Mucosa of gallbladder (tissue), 1 donor: ENCODE data around the gene LRRC75A. TPM values are rescaled to one million over a fixed set of nuclear protein-coding genes. Genes with fewer than 3 reads are reported as not detected.
"Not testable (repeated sequence)": the region's sequence is repeated elsewhere in the genome, so short reads cannot be mapped to it uniquely, and the experiment has no call there.

Source experiments
- DNase-seq: peaks from one replicate; pipeline ENCODE4 v3.0.0-alpha.2; 2020; ENCODE audit warnings: low spot score
- total RNA-seq: library from RNA; stranded (reverse); gene quantifications from one replicate; pipeline ENCODE4 v1.2.1, GENCODE V29; 2021
- donor health status: DM: no; HTN: no; CAD: no.

Gene LRRC75A
- total RNA-seq, 1 donor from 2014 or later = 7.0 TPM

DNA sequence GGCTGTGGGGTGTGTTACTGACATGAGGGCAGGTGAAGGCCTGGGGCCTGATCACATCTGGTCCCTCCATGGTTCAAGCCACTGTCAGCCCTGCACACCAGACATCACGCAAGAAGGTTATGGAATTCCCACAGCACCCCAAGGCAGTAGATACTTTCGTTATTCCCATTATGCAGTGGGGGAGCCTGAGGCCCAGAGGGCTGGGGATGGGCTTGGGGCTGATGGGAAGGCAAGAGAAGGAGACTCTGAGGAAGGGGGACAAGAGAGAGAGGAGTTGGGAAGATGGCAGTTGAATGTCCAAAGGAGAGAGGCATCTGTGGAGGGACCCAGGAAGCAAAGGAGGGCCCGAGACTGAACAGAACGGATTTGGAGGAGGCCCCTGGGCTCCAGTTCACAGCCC lies 42.0 kb downstream of the LRRC75A start:
- no peak for DNase-seq

DNA sequence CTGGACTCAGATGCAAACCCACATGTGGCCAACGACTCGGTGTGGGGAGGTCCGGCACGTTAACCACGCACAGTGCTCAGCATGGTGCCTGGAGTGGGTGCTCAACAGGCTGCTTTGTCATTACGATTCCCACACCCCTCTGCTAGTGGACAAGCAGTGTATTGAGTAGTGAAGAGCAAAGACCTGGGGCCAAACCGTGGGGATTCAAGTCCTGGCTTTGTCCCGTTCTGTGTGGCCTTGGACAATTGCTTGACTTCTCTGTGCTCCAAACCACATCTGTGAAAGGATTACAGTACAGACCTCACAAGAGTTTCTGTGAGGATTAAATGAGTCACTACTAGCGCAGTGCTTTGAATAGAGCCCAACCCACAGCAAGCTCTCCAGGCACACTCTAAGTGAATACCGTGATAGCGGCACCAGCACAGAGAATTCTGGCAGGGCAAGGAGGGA lies 42.8 kb downstream of the LRRC75A start:
- DNase-seq = no peak

DNA sequence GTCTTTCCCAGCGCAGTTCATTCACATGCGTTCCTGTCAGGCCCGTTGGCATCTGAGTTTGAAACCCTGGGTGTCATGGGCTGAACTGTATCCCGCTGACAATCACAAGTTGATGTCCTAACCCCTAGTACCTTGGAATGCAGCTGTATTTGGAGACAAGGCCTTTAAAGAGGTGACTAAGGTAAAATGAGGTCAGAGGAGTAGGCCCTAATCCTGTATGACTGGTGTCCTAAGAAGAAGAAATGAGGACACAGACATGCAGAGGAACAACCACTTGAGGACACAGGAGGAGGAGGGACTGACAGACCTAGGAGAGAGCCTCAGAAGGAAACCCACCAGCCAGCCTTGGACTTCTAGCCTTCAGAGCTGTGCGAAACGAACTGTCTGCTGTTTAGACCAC lies 43.5 kb downstream of the LRRC75A start:
- DNase-seq = no peak

DNA sequence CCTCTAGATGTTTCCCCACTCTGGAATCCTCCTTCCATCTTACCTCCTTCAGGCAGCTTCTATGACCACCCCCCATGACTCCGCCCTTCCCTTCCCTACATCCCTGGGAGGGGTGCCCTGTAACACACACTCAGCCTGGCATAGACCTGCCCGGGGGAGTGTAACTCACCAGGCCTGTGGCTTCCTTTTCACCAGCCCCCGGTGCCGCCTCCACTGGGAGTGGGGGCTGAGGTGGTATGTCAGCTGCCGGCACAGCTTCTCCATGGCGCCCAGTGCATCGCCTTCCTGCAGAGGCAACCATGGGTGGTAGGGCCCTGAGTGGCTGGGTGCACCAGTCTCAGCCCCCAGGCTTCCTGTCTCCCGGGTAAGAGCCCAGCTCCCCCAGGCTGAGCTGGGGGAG lies 44.3 kb downstream of the LRRC75A start:
- DNase-seq = no peak

DNA sequence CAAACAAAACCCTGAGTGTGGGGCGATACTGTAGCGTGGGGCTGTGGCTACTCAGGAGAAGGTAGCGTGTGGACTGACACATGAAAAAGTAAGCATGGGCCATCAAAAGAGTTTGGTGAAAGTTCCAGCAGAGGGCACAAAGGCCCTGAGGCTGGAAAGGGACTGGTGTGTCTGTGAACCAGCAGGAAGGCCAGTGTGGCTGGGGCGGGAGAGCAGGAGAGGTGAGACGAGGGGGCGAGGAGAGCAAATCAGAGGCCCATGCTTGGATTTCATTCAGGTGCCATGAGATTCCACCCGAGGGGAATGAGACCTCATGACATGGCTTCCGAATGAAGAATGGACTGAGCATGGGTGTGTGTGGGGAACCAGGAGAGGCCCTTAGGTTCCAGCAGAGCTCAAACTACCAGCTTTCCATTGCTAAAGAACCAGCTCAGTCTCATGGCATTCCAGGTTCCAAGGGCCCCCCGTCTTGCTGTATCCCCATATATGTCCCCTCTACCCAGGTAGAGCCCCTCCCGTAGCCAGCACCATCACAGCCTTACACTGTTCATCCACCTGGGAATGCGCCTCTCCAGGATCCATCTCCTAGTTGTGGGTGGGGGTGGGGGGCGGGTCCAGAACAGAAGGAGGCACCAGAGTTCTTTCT lies 45.5 kb downstream of the LRRC75A start:
- no peak for DNase-seq

DNA sequence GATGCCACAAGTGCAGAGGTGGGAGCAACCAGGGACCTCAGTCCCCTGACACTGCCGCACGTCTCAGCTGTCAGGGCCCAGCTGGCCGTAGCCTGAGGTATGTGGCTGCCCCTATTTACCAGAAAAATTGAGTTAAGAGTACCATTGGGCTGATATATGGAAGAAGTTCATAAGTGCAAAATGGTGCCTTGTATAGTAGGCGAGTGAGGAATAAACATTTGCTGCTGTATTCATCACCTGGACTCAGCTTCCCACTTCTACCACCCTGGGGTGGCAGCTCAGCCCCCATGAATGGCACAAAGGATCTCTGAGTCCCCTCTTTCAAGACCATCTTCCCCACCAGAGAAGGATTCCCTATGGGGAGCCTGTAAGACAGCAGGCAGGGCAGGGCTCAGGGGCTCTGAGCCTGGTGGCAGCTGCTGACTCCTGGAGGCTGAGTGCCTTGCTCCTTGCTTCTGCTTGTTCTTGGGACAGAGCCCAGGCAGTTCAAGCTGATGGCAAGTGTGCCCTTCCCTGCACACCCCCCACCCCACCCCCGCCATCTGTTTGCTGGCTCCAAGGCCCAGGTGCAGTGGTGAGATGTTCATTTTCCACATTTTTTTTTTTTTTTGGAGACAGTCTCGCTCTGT lies 47.6 kb downstream of the LRRC75A start:
- no peak for DNase-seq

DNA sequence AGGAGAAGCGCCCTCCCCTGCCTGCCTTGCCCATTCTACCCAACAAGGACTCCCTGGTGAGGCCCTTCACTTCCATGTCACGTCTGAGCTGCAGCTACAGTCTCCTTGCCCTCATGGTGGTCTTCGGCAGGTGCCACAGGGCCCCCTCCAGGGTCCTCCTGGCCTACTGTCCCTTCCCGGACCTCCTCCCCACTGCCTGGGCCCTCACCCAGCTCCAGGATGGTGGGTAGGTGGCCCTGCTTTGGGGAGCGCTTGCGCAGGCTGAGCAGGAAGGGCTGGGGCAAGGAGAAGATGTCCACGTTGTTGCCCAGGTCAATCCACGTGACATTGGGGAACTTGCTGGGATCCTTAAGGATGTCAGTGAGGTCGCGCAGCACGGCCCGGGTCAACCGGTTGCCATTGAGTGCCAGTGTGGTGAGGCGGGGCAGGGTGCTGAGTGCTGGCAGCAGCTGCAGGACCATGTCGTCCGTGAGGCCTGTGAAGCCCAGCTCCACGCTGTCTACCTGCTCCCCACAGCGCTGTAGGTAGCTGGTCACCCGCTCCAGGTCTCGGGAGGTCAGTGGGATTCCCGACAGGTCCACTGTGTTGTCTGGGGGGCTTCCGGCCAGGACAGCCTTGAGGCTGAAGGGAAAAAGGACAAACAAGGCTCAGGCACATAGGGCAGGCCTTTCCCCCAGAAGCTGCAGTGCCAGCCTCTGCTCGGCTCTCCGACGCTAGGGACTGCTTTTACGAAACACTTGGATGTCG lies 48.3 kb downstream of the LRRC75A start:
- DNase-seq = no peak

DNA sequence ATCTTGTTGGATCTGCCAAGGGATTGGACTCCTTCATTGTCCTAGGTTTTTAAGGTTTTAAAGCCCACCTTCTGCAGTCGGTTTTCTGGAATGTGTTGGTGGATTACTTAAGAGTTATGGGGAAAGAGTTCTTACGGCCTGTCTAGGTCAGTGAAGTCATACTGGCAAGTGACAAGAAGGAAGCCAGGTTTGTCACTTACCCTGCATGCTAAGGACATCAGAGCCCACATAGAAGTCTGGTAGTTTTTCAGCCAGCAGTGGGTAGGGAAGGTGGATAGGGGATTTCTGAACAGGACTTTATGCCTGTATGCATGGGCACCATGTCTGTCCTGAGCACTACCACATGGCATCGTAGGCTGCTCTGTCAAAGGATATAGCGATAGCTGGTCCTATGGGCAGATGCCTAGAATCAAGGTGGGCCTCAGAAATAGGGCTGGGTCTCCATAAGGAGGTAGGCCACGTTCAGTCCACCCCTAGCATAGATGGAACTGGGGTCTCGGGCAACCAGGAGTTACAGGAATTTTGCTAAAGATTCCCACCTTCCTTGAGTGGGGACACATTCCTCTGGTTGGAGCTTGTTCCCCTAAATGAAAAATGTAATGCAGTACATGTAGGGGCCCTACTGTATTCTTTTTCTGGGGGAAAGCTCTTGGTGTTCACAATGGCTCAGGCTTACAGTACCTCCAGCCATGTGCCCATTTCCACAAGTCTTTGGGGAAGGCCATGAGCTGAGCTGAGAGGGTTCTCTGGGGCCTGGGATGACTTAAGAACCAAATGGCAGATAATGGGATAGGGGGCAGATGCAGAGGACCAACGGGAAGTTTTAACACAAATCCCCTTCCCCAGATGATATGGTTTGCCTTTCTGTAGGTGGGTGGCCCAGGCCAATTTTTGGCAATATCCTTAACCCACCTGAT lies 49.1 kb downstream of the LRRC75A start:
- DNase-seq = no peak

DNA sequence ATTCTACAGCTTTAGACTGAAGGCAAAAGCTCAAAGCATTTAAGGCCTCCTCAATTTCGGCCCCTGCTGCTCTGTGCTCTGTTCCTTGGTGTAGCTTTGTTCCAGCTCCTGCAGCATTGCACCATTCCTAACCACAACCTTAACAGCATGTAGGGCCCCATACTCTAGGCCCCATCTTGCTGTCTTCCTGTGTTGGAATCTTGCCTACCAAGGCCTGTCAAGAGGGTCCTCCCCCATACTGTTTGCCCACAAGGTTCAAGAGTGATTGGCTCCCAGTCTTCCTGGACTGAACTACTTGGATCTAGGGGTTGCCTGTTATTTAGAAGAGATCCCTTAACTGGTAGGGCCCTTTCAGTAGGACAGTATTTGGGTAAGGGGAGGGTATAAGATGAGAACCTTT lies 49.9 kb downstream of the LRRC75A start:
- no peak for DNase-seq

DNA sequence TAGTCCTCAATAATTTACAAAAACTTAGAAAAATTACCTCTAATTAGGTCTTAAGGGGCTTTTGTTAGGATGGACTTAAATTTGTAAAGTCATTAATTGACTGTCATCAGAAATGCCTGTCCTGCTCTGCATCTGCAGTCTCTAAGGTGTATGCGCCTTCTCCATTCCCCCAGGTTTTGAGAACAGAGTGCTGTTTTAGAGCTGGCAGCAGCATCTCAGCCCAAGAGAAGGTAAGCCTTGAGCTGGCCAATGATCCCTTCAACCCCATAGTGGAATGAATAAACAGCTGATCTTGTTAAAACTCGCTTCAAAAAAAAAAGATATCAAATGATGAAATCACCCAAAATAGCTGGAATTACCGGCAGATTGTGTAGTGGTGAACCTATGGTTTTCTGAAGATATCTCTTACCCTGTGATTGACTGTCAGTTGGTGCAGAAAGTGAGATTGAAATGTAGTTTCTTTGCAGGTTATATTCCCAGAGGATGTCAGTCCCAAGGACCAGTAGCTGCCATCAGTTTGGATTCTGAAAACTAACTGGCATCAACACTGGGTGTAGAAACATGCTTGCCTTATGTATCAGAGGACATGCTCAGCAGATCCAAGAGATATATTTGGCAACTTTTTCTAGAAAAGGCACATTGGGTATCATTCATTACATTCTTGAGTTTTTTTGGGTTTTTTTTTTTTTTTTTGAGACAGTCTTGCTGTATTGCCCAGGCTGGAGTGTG lies 50.9 kb downstream of the LRRC75A start:
- no peak for DNase-seq

DNA sequence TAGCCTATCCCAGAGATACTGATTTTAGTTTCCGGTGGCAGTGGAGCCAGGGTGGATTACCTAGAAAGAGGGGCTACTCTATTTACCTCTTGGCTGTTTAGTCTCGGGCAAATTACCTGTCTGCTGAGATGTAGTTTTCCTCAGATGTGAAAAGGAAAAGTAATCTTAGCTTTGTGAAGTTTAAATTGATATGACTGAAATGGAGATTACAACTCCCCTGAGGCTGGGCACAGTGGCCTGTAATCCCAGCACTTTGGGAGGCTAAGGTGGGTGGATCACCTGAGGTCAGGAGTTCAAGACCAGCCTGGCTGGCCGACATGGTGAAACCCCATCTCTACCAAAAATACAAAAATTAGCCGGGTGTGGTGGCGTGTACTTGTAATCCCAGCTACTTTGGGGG lies 51.6 kb downstream of the LRRC75A start:
- DNase-seq = not testable (repeated sequence)

DNA sequence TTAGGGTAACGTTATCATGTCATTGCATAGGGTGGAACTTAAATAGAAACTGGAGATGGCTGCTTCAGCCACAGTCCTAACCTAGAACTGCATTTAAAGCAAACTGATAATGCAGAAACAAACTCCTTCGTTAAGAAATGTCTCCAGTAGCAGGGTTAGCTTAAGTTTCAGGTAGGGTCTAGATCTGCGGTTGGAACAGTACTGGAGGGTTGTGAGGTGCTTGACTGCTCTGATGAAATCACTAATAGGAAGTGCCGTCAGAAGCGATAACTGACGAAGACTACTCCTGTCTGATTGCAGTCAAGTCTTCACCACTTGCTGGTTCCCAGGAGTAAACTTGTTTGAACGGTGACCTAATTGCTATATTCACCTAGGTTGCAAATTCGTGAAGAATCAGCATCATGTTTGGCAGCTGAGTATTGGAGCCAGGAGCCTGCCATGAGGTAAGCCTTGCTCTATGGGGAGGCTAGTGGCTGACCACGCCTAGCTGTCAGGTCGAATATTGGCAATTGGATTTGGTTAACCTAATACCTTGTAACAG lies 52.1 kb downstream of the LRRC75A start:
- no peak for DNase-seq

DNA sequence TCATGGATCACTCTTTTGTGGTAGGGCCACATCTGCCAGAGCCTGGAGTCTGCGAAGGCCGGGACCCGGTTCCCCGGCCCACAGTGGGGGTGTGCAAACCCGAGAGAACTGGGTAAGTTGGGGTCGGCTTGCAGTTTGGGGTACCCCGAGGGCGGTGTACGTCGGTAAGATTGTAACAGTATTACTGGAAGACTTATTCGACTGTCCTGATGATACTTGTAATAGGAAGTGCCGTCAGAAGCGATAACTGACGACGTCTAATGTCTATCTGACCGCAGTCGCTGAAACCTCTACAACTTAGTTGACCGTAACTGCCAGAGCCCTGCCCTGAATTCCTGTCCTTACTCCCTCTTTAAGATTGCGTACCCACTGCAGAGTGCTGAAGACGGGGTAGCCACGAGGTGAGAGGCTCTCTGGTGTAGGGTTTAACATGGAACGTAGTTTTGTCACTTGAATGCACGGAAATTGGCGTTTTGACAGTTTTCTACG lies 52.6 kb downstream of the LRRC75A start:
- DNase-seq = no peak

DNA sequence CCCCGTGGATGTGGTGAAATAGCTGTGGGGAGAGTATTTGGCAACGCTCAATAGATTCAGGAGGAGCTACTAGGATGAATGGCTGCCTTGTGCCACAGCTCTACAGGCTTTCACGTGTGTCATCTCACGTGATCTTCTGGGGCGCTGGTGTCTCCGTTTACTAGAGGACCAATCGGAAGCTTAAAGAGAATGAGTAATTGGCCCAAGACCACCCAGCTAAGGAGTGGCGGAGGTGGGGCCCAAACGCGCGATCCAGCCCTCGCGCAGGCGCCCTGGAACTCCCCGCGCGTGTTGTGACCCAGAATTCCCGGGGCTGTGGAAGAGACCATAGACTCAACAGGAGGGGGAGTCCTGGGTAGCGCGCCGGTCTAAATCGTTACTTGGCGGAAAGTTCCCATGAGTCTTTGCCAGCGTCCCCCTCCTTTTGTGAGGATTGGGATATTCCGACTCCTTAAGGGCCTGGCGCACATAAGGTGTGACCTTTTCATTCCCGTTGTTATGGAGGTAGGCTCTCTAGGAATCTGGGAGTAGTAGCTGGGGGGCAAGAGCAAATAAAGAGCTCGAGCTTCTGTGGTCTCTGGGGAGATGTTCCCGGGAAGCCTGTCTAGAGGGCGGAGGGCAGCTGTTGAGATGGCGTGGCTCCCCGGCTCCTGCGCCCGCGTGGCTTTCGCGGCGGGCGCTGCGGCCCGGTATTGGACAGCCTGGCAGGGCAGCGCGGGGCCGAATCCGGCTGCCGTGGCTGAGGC lies 53.3 kb downstream of the LRRC75A start:
- DNase-seq = peak; percentile 97

DNA sequence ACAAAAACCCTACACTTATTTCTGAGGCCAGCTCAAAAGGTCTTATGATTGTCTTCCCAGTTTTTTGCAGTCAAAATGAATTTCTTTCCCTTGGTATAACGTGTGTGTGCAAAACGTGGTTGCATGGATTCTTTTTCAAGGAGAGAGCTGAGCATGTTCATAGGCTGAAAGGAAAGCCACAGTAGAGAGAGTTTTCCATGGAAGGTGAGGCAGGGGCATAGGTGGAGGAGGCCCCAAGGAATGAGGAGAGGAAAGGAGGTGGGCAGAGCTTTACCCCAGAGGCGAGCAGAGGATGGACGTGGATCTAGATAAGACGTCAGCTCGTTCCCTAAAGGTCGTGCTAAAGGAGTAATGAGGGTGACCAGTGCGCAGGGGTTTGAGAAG lies 53.8 kb downstream of the LRRC75A start:
- no peak for DNase-seq

DNA sequence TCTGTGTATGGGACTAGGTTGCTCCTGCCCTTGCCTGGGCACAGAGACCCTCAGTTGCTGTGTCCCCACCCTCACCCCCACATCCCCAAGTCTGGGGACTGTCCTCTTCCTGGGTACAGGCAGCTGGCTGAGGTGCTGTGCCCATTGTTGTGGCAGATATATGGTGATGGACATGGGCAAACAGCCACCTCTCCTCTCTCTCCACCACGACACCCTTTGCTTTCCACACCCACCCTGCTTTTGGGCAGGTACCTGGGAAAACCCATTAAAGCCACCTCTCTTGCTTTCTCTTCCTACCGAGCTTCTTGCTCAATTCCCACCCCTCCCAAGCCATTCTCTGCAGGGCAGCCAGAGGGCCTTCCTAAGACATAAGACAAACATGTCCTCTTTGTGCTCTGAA lies 54.9 kb downstream of the LRRC75A start:
- DNase-seq = no peak

DNA sequence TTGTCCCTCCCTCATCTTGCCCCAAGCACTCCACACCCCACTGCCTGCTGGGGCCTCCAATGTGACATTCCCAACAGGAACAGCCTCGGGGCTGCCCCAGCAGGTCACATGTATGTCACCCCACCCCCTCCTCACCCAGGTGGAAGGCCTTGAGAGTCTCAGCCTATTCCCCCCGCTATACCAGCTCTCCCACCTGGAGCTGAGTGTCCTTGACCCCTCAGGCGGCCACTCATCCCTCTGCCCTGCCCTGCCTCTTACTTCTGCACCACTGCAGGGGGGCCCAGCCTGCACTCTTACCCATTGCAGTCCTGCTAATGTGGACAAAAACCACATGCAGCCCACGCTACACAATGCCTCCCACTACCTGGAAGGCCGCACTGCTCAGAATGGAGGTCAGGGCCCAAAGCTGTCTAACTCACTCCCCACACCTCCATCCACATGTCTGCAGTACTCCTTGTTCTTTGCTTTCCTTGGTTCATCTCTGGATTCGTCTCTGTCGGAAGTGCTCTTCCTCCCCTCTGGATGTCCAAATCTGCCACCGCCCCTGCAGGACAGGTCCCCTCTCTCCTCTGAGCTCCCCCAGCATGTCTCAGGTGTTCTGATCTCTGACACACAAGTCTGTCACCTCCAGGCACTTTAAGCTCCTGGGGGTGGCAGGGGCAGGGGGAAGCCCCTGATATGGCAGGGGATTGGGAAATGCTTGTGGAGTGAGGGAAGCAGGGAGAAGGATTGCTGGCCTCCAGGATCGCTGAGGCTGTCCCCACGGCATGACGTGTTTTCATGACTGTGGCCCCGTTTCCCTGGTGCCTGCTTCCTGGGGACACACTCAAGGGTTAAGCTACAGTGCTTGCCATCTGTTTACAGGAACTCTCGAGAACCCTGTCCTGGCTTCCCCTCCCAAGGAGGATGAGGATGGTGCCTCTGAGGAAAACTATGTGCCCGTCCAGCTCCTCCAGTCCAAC lies 55.8 kb downstream of the LRRC75A start:
- DNase-seq = no peak

DNA sequence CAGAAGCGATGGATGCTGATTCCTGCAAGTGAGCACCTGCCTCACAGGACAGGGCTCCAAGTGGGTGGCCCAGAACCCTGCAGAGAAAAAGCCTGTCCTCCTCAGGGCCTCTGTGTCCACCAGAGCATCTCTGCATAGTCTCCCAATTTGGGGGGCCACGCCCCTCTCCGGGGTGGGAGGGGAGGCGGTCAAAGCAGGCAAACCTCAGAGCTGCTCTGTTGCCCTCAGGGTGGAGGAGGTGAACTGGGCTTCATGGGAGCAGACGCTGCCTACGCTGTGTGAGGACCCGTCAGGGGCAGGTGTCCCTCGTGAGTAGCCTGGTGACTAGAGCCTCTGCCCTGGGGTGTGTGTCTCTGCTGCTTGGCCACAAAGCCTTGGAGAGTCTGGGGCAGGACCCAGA lies 57.3 kb downstream of the LRRC75A start:
- DNase-seq = no peak

DNA sequence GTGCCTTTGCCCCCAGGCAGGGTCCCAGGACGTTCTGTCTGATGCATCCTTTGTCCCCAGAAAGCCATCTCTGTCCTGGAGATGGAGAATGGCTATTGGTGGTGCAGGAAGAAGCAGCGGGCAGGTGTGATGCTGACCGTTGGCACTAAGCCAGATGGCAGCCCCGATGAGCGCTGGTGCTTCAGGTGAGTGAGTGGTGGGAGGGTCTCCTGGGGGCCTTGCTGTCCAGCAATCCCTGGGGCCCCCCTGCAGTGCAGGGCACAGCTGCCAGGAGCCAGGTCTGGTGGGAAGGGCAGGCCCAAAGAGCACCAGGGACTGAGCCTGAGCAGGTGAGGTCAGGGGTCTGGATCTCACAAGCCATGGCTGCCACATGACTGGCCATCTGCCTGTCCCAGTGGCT lies 58.5 kb downstream of the LRRC75A start:
- DNase-seq = no peak
